Measurements from ENCODE around the gene QSOX1.
A peak's percentile ranks its signal among the peaks of the same experiment; 100 is the strongest.
"Not testable (repeated sequence)": the region's sequence is repeated elsewhere in the genome, so short reads cannot be mapped to it uniquely, and the experiment has no call there.

QSOX1 gene

DNA sequence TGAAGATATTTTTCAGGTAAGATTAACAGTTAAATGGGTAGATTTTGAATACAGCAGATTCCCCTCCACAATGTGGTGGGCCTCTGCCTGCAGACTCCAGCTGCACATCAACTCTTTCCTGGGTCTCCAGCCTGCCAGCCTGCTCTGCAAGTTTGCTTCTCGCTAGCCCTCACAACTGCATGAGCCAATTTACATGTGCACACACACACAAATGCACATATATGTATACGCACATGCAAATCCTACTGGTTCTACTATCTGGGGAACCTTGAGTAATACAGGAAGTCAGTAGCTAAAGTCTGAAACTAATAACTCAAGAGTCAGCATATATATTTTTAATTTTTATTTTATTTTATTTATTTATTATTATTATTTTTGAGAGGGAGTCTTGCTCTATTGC, 34.8 kb upstream of the QSOX1 start:
- no peak for DNase-seq (ENCODE audit: low read depth in 2 of 2)
- TF ChIP-seq, protein P1, sequence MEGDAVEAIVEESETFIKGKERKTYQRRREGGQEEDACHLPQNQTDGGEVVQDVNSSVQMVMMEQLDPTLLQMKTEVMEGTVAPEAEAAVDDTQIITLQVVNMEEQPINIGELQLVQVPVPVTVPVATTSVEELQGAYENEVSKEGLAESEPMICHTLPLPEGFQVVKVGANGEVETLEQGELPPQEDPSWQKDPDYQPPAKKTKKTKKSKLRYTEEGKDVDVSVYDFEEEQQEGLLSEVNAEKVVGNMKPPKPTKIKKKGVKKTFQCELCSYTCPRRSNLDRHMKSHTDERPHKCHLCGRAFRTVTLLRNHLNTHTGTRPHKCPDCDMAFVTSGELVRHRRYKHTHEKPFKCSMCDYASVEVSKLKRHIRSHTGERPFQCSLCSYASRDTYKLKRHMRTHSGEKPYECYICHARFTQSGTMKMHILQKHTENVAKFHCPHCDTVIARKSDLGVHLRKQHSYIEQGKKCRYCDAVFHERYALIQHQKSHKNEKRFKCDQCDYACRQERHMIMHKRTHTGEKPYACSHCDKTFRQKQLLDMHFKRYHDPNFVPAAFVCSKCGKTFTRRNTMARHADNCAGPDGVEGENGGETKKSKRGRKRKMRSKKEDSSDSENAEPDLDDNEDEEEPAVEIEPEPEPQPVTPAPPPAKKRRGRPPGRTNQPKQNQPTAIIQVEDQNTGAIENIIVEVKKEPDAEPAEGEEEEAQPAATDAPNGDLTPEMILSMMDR (IDR thresholded peaks at IDR 0.05; ENCODE audit: low read depth, low read length), result no peak
- no peak overlapping the region for H3K4me3 ChIP-seq (replicated peaks in 1 of 2; ENCODE audit: low read depth in 2 of 2, low read length in 2 of 2)

DNA sequence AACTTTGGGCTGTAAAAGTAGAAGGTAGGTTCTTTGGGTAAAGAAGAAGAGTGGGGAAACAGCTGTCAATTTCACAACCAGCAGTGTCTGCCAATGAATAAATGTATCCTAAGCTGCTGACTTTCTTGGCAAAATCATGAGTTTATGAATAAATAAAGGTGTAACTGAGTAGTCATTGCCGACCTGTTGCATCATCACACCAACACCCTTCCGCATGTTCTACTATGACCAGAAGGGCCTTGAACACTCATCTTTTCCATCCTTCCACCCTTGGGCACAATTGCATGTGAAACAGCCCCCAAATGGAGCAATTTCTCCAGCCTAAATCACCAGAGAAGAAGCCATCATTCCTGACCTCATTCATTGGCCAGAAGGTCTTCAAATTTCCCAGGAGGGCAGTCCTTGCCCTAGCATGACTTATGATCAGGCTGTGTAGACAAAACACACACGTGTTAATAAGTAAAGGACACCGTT, 31.2 kb upstream of the QSOX1 start:
- H3K4me3 ChIP-seq (replicated peaks in 1 of 2; ENCODE audit: low read depth in 2 of 2, low read length in 2 of 2), result no peak overlapping the region
- TF ChIP-seq, protein P1 (IDR thresholded peaks at IDR 0.05; ENCODE audit: low read depth, low read length), result no peak
- peak; percentile 36 to 90 for DNase-seq (ENCODE audit: low read depth in 2 of 2)

DNA sequence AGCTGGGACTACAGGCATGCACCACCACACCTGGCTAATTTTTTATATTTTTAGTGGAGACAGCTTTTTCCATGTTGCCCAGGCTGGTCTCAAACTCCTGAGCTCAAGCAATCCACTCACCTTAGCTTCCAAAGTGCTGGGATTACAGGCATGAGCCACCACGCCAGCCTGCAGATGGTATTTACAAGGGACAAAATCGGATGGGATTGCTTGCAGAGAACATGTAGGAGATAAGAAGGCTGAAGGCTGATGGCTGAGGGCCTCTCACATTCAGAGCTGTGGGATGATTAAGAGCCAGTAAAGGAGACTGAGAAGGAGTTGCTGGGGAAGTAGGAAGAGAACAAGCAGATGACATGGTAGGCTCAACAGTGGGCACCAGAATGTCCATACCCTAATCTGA, 24.0 kb upstream of the QSOX1 start:
- H3K4me3 ChIP-seq (replicated peaks in 1 of 2; ENCODE audit: low read depth in 2 of 2, low read length in 2 of 2), result no peak overlapping the region
- TF ChIP-seq, protein P1 (IDR thresholded peaks at IDR 0.05; ENCODE audit: low read depth, low read length), result no peak
- no peak for DNase-seq (ENCODE audit: low read depth in 2 of 2)

DNA sequence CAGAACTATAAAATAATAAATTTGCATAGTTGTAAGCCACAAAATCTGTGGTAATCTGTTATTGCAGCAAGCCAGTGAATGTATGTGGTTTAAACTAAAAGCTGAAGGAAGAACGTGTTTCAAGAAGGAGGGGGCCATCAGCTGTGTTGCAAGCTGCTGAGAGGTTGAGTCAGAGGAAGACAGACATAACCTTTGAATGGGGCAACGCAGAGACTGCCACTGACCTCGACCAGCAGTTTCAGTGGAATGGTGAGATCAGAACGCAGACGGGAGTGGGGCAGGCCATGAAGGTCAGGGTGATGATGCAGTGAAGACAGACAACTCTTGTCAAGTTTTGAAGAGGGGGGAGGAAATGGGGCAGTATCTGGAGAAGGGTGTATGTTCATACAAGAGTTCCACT, 23.2 kb upstream of the QSOX1 start:
- DNase-seq (ENCODE audit: low read depth in 2 of 2), result peak; percentile 86 to 96
- TF ChIP-seq, protein P1 (IDR thresholded peaks at IDR 0.05; ENCODE audit: low read depth, low read length), result no peak
- no peak overlapping the region for H3K4me3 ChIP-seq (replicated peaks in 1 of 2; ENCODE audit: low read depth in 2 of 2, low read length in 2 of 2)

DNA sequence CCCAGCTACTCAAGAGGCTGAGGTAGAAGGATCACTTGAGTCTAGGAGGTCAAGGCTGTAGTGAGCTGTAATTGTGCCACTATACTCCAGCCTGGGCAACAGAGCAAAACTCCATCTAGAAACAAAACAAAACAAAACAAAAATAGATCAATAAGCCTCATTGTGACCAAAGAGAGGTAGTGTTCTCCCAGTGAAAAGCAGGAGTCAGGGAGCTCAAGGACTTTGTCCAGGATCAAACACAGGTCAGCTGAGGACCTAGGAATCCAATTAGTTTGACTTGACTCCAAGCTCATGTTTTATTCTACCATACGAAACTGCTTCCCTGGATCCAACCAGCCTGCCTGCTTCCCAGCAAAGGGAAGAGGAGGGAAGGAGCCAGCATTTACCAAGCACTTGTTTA, 21.5 kb upstream of the QSOX1 start:
- TF ChIP-seq, protein P1 (IDR thresholded peaks at IDR 0.05; ENCODE audit: low read depth, low read length), result no peak
- no peak for DNase-seq (ENCODE audit: low read depth in 2 of 2)
- H3K4me3 ChIP-seq (replicated peaks in 1 of 2; ENCODE audit: low read depth in 2 of 2, low read length in 2 of 2), result no peak overlapping the region

DNA sequence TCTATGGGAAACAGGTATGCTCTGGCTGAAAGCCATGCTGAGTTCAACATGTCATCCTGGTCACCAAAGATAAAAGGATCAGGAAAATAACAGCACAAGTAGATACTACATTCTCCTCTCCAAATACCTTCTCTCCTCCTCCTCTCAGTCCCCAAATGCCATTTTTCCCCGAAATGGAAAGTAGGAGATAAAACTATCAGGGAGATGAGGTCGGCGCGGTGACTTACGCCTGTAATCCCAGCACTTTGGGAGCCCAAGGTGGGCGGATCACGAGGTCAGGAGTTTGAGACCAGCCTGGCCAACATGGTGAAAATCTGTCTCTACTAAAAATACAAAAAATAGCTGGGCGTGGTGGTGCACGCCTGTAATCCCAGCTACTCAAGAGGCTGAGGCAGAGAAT, 21.0 kb upstream of the QSOX1 start:
- not testable (repeated sequence) for DNase-seq (ENCODE audit: low read depth in 2 of 2); H3K4me3 ChIP-seq (replicated peaks in 1 of 2; ENCODE audit: low read depth in 2 of 2, low read length in 2 of 2)

DNA sequence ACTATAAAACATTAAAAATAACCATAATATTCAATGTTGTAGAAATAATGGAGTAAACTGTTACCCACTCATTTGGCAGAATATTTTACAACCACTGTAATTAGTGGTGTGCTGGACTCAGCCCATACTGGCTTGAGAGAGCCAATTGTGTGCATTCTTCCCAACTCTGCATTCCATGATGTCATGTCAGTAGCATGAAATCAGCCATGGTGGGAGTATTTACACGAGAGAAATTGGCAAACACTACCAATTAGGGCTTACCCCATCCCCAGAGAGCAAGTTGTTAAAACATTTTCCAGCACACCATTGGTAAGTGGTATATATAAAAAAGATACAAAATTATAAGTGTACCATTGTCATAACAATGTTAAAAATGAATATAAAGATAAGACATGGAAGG, 19.1 kb upstream of the QSOX1 start:
- DNase-seq (ENCODE audit: low read depth in 2 of 2), result no peak
- TF ChIP-seq, protein P1 (IDR thresholded peaks at IDR 0.05; ENCODE audit: low read depth, low read length), result no peak
- H3K4me3 ChIP-seq (replicated peaks in 1 of 2; ENCODE audit: low read depth in 2 of 2, low read length in 2 of 2), result no peak overlapping the region
